Kidney glomerular epithelial cell (primary cell): ENCODE measurements around the gene GRIN3B.

ENCODE experiments used
- DNase-seq: peaks from one replicate; lab custom pipeline; 2025; lab: John Stamatoyannopoulos, UW

Gene GRIN3B

DNA sequence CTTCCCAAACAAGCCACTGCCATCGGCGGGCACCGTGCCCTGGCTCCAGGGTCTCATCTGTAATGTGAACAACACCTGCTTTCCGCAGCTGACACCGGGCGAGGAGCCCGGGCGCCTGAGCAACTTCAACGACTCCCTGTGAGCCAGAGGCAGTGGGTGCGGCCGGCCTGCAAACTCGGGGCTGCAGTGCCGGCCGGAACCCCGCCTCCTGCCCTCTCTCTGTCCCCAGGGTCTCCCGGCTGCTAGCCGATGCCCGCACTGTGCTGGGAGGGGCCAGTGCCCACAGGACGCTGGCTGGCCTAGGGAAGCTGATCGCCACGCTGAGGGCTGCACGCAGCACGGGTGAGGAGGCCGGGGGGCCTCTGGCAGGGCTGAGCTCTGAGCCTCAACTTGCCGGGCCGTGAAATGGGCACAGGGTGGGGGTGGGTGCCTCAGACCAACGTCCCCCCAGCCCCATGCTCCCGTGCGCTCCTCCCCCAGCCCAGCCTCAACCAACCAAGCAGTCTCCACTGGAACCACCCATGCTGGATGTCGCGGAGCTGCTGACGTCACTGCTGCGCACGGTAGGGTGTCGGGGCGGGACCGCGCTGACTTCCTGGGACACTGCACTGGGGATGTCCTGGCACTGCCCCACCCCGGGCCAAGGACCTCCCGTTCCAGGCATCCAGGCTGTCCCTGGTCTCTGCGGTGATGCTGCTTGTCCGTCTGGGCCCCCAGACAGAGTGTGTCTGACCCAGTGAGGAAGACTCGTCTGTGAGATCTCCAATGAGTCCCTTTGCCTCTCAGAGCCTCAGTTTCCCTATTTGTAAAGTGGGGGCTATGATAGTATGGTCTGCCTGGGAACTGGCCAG is 41.8 kb downstream of the GRIN3B start:
- no peak for DNase-seq

DNA sequence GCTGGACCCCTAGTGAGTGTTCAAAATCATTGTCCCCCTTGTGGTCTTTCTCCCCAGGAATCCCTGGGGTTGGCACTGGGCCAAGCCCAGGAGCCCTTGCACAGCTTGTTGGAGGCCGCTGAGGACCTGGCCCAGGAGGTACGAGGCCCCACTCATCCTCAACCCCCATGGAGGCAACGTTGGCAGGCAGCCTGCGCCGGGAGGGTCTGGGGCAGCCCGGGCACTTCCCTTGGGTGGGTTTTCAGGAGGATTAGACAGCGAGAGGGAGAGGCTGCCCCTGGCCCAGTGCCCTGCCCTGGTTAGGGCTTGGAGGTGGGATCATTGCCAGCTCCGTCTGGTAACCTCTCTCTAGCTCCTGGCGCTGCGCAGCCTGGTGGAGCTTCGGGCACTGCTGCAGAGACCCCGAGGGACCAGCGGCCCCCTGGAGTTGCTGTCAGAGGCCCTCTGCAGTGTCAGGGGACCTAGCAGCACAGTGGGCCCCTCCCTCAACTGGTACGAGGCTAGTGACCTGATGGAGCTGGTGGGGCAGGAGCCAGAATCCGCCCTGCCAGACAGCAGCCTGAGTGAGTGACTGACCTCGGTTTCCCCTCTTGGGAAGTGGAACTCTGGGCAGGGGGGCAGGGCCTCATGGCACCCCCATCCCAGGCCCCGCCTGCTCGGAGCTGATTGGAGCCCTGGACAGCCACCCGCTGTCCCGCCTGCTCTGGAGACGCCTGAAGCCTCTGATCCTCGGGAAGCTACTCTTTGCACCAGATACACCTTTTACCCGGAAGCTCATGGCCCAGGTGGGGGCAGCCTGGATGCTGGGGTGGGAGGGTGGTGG is 42.7 kb downstream of the GRIN3B start:
- no peak for DNase-seq

DNA sequence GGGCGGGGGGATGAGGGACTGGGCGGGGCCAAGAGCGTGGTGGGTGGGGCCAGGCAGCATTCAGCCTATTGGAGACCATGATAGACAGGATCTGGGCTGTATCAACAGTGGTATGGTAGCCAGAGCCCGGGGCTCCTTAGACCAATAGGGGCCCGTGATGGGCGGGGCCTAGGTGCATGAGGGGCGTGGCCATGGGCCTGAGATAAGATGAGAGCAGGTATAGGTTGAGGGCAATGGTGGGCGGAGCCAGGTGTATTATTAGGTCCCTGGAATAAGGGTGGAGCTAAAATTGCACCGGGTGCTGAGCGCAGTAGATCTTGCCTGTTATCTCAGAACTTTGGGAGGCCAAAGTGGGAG is 45.0 kb downstream of the GRIN3B start:
- DNase-seq, result no peak

DNA sequence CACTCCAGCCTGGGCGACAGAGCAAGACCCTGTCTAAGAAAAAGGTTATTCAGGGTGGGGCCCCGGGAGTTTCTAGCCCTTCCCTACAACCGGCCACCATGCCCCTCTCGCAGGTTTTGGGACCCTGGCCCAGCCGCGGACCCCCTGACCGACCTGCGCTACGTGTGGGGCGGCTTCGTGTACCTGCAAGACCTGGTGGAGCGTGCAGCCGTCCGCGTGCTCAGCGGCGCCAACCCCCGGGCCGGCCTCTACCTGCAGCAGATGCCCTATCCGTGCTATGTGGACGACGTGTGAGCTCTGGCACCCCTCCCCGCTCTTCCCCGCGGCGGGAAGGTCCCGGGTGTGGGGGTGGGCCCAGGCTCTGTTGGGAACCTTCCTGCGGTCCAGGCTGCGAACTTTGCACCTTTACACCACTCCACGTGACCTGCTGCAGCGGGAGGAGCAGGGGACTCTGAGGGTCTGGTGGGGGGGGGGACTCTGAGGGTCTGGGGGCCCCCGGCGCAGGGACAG is 46.0 kb downstream of the GRIN3B start:
- DNase-seq, result no peak

DNA sequence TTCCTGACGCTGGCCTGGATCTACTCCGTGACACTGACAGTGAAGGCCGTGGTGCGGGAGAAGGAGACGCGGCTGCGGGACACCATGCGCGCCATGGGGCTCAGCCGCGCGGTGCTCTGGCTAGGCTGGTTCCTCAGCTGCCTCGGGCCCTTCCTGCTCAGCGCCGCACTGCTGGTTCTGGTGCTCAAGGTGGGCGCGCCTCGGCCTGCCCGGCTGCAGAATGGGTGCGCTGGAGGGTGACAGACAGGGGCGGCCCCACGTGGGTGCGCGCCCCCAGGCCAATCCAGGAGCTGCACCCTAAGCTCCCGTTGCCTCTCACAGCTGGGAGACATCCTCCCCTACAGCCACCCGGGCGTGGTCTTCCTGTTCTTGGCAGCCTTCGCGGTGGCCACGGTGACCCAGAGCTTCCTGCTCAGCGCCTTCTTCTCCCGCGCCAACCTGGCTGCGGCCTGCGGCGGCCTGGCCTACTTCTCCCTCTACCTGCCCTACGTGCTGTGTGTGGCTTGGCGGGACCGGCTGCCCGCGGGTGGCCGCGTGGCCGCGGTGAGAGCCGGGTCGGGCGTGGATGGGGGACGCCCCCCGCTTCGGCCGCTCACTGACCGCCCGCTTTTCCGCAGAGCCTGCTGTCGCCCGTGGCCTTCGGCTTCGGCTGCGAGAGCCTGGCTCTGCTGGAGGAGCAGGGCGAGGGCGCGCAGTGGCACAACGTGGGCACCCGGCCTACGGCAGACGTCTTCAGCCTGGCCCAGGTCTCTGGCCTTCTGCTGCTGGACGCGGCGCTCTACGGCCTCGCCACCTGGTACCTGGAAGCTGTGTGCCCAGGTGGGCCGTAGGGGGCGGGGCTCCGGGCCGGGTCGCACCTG is 46.8 kb downstream of the GRIN3B start:
- no peak for DNase-seq

DNA sequence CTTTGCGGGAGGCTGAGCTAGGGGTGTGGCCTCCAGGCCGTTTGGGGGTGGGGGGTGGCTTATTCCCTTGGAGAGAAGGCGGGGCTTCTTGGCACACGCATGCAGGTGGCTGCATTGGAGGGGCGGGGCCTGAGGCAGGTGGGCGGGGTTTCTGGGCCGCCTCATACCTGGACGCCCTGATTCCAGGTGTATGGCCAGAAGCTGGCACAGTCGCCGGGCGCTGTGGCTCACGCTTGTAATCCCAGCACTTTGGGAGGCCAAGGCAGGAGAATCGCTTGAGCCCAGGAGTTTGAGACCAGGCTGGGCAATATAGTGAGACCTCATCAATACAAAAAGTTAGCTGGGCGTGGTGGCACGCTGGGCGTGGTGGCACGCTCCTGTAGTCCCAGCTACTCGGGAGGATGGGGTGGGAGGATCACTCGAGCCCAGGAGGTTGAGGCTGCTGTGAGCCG is 47.5 kb downstream of the GRIN3B start:
- DNase-seq, result no peak

DNA sequence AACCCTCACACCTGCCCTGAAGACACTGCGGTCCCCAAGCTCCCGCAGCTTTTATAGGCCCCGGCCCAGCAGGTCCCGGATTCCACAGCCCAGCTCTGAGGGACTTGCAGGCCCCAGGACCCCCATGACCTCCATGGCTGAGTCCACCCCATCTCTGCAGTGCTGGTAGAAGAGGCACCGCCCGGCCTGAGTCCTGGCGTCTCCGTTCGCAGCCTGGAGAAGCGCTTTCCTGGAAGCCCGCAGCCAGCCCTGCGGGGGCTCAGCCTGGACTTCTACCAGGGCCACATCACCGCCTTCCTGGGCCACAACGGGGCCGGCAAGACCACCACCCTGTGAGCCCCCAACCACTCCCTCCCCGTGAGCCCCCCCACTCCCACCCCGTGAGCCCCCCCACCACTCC is 48.9 kb downstream of the GRIN3B start:
- DNase-seq, result no peak

DNA sequence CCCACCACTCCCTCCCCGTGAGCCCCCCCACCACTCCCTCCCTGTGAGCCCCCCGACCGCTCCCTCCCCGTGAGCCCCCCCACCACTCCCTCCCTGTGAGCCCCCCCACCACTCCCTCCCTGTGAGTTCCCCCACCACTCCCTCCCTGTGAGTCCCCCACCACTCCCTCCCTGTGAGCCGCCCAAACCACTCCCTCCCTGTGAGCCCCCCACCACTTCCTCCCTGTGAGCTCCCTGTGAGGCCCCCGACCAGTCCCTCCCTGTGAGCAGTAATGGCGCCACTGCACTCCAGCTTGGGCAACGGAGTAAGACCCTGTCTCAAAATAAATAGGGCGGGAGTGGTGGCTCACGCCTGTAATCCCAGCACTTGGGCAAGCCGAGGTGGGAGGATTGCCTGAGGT is 49.6 kb downstream of the GRIN3B start:
- no peak for DNase-seq

DNA sequence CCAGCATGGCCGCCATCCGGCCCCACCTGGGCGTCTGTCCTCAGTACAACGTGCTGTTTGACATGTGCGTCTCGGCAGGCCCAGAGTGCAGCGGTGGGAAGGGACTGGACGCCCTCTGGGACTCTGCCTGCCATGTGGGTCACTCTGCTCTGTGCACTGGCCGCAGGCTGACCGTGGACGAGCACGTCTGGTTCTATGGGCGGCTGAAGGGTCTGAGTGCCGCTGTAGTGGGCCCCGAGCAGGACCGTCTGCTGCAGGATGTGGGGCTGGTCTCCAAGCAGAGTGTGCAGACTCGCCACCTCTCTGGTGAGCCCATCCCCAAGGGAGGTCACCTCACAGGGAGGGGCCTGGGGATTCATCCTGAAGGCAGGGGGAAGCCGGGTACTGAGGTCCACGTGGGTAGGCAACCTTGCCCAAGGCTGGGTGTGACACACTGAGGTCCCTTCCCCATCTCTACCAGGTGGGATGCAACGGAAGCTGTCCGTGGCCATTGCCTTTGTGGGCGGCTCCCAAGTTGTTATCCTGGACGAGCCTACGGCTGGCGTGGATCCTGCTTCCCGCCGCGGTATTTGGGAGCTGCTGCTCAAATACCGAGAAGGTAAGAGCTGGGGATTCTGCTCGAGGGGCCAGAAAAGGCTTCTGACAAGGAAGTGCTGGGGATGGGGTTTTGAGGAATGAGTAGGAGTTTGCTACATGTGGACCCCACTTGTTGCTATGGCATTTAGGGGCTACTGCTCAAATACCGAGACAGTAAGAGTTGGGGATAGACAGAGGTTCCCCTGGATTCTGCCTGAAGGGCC is 51.0 kb downstream of the GRIN3B start:
- no peak for DNase-seq

DNA sequence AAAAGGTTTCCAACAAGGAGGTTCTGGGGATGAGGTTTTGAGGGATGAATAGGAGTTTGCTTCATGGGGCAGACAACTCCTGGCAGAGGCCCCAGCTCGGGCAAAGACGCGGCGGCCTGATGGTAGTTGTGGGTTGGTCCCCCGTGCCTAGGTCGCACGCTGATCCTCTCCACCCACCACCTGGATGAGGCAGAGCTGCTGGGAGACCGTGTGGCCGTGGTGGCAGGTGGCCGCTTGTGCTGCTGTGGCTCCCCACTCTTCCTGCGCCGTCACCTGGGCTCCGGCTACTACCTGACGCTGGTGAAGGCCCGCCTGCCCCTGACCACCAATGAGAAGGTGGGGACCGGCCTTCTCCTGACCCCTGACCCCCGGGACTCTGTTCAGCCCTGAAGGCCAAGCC is 51.6 kb downstream of the GRIN3B start:
- no peak for DNase-seq

DNA sequence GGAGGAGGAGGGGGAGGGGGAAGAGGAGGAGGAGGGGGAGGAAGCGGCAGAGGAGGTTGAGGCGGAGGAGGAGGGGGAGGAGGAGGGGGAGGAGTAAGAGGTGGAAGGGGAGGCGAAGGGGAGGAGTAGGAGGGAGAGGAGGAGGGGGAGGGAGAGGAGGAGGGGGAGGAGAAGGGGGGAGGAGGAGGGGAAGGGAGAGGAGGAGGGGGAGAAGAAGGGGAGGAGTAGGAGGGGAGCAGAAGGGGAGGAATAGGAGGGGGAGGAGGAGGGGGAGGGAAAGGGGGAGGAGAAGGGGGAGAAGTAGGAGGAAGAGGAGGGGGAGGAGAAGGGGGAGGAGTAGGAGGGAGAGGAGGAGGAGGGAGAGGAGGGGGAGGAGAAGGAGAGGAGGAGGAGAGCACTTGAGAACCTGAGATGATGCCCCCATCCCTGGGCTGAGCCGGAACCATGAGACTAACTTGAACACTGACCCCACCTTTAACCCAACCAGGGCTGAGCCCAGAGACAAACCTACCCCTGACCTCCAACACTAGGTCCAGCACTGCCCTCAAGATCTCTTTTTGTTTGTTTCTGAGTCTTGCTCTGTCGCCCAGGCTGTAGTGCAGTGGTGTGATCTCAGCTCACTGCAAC is 52.2 kb downstream of the GRIN3B start:
- no peak for DNase-seq

DNA sequence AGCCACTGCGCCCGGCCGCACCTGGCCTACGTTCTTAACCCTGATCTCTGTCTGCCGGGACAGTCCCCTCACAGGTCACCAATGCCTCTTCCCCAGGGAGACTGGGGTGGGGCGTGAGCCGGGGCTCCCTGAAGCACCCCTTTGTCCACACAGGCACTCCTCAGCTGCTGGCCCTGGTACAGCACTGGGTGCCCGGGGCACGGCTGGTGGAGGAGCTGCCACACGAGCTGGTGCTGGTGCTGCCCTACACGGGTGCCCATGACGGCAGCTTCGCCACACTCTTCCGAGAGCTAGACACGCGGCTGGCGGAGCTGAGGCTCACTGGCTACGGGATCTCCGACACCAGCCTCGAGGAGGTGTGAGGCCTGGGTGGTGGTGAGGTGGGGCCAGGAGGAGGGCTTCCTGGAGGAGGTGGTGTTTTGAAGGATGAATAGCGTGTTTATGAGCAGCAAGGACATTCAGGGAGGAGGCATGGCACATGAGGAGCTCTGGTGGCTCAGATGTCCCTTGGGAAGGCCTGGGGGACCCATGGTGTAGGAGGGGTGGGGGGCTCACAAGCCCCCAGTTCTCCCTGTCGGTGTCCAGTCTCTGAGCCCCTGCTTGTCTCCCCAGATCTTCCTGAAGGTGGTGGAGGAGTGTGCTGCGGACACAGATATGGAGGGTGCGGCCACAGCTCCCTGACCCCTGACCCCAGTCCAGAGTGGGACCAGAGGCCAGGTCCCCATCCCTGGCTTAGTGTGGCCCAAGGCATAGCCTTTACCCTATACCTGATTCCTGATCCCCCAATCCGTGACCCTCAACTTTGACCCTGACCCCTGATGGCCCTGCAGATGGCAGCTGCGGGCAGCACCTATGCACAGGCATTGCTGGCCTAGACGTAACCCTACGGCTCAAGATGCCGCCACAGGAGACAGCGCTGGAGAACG is 53.2 kb downstream of the GRIN3B start:
- no peak for DNase-seq

DNA sequence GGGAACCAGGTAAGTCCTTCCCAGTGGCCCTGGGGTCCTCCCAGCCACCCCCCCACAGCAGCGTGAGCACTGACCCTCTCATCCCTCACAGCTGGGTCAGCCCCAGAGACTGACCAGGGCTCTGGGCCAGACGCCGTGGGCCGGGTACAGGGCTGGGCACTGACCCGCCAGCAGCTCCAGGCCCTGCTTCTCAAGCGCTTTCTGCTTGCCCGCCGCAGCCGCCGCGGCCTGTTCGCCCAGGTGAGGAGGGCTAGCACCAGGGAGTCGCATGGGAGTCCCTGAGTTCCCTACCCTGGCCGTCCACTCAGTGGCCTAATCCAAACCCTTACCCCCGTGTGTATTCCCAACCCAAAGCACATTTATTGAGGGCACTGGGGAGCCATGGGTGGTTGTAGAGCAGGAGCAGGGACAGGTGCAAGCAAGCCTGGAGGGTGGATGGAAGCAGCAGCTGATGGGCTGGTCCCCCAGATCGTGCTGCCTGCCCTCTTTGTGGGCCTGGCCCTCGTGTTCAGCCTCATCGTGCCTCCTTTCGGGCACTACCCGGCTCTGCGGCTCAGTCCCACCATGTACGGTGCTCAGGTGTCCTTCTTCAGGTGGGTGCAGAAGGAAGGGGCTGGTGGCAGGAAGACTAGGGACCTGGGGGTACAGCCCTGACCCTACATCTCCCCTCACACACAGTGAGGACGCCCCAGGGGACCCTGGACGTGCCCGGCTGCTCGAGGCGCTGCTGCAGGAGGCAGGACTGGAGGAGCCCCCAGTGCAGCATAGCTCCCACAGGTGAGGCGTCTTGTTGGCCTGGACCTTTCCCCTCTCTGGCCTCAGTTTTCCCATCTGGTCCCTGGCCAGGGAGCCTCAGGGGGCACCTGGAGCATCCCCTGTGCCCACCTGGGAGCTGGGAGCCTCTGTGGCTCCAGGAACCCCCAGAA is 54.1 kb downstream of the GRIN3B start:
- no peak for DNase-seq

DNA sequence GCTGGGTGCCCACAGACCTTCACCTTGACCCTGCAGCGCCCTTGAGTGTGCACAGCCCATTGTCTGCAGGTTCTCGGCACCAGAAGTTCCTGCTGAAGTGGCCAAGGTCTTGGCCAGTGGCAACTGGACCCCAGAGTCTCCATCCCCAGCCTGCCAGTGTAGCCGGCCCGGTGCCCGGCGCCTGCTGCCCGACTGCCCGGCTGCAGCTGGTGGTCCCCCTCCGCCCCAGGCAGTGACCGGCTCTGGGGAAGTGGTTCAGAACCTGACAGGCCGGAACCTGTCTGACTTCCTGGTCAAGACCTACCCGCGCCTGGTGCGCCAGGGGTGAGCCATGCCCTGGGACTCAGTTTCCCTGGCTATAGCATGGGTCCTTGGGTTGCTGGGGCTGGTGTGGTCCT is 54.8 kb downstream of the GRIN3B start:
- DNase-seq, result no peak

DNA sequence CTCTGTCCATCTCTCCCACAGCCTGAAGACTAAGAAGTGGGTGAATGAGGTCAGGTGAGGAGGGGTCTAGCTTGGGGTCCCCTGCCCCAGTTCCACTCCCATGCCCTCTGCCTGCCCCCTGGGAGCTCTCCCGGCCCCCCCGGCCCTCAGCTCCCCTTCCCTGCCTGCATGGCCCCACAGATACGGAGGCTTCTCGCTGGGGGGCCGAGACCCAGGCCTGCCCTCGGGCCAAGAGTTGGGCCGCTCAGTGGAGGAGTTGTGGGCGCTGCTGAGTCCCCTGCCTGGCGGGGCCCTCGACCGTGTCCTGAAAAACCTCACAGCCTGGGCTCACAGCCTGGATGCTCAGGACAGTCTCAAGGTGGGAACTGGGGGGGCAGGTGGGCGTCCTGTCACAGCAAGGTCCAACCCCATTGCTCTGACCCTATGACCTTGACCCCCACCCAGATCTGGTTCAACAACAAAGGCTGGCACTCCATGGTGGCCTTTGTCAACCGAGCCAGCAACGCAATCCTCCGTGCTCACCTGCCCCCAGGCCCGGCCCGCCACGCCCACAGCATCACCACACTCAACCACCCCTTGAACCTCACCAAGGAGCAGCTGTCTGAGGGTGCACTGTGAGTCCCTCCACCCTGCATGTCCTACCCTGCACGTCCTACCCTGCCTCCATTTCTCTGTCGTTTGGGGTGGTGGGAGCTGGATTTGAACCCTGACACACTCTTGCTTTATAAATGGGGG is 55.8 kb downstream of the GRIN3B start:
- DNase-seq, result no peak

DNA sequence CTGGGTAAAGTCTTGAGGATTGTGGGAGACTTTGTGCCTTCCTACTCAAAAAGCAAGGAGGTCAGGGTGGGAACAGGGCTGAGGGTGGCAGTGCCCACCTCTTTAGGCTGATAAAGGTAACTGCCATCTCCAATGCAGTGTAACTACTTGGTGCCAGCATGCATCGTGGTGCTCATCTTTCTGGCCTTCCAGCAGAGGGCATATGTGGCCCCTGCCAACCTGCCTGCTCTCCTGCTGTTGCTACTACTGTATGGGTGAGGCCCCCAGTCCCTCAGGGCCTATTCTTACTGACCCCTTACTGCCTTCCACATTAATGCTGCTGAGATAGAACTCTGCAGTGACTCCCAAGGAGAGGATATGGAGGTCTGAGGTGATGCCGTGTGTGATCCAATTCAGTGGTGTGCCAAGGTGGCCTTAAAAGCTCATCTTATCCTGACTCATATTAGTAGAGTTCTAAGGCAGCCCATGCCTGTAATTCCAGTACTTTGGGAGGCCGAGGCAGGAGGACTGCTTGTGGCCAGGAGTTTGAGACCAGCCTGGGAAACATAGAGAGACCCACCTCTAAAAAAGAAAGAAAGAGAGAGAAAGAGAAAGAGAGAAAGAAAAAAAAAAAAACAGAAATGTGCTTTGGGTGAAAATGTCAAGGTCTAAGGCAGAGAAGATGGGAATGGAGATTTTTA is 57.1 kb downstream of the GRIN3B start:
- DNase-seq, result peak; percentile 46

DNA sequence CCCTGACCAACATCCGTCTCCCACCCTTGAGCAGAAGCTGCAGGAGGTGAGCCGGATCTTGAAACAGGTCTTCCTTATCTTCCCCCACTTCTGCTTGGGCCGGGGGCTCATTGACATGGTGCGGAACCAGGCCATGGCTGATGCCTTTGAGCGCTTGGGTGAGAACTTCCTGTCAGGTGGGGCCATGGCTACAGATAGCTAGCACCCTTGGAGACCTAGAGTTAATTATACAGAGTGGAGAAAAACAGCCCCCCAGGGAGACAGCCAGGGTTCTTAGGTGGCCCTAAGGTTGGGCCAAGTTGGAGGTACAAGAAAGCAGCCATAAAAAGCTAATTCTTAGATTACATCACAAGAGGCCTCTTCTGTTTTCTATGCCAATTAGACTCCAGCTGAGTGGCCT is 57.9 kb downstream of the GRIN3B start:
- no peak for DNase-seq
